Measurements from ENCODE around the gene EP400.

DNA sequence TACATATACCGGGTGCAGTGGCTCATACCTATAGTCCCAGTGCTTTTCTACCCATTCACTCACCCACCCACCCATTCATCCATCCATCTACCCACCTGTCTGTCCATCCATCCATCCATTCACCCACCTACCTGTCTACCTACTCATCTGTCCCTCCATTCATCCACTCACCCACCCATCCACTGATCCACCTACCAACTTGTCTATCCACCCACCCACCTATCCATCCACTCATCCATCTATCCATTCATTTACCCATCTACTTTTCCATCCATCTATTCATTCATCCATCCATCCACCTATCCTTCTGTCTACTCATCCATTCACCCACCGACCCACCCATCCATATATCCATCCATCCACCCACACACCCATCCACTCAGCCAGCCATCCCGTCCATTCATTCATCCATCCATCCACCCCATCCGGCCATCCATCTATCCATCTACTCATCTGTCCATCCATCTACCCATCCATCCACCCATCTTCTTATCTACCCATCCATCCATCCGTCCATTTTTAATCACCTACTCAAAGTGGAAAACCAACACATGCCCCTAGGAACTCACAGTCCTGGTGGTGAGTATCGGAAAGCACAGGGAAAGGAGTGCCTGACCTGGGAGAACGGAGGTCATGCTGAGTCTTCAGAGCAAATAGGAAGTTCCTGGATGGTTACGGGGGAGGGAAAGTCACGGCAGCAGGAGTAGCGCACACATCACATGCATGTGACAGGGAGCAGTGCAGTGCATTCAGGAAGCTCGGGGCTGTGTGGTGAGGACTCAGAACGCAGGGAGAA is 174.4 kb downstream of the EP400 start:
- TF ChIP-seq POLR2A (IDR thresholded peaks at IDR 0.05): no peak
- TF ChIP-seq, protein P1, sequence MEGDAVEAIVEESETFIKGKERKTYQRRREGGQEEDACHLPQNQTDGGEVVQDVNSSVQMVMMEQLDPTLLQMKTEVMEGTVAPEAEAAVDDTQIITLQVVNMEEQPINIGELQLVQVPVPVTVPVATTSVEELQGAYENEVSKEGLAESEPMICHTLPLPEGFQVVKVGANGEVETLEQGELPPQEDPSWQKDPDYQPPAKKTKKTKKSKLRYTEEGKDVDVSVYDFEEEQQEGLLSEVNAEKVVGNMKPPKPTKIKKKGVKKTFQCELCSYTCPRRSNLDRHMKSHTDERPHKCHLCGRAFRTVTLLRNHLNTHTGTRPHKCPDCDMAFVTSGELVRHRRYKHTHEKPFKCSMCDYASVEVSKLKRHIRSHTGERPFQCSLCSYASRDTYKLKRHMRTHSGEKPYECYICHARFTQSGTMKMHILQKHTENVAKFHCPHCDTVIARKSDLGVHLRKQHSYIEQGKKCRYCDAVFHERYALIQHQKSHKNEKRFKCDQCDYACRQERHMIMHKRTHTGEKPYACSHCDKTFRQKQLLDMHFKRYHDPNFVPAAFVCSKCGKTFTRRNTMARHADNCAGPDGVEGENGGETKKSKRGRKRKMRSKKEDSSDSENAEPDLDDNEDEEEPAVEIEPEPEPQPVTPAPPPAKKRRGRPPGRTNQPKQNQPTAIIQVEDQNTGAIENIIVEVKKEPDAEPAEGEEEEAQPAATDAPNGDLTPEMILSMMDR (IDR thresholded peaks at IDR 0.05): no peak
